ENCODE measurements around the gene CGB1.
"Not testable (repeated sequence)": the region's sequence is repeated elsewhere in the genome, so short reads cannot be mapped to it uniquely, and the experiment has no call there.

CGB1 gene

DNA sequence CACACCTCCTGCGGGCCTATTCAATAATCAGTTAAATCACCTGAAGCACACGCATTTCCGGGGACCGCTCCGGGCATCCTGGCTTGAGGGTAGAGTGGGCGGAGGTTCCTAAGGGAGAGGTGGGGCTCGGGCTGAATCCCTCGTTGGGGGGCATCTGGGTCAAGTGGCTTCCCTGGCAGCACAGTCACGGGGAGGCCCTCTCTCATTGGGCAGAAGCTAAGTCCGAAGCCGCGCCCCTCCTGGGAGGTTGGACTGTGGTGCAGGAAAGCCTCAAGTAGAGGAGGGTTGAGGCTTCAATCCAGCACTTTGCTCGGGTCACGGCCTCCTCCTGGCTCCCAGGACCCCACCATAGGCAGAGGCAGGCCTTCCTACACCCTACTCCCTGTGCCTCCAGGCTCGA, 6.9 kb upstream of the CGB1 start, which contains the start of gene CGB5:
Gene CGB5 (plus strand): TSS at position 301 of the 400 bp plus-strand sequence. CDS start 362 bp downstream, outside the sequence.
- H3K9me3 ChIP-seq (ENCODE audit: control insufficient read depth, insufficient read depth, low read length); H3K27ac ChIP-seq (ENCODE audit: low read depth, low read length); H3K79me2 ChIP-seq (ENCODE audit: control insufficient read depth, low read length); H3K4me2 ChIP-seq (ENCODE audit: low read length); H3K4me3 ChIP-seq (ENCODE audit: low read length); H4K20me1 ChIP-seq (ENCODE audit: control insufficient read depth, insufficient read depth, low read depth, low read length); H3K9me2 ChIP-seq (replicated peaks; ENCODE audit: control insufficient read depth, low read length); H3K27me3 ChIP-seq (ENCODE audit: control insufficient read depth, low read length); H3F3A ChIP-seq (ENCODE audit: control insufficient read depth, insufficient read depth); H3K4me1 ChIP-seq (ENCODE audit: control insufficient read depth, low read length); H3K36me3 ChIP-seq (ENCODE audit: control insufficient read depth, low read length): not testable (repeated sequence)

GRCh38 chr19:49042666-49043065, 6.0 kb upstream of the CGB1 start:
- not testable (repeated sequence) for H3K4me2 ChIP-seq (ENCODE audit: low read length); H3K9me3 ChIP-seq (ENCODE audit: control insufficient read depth, insufficient read depth, low read length); H3K27ac ChIP-seq (ENCODE audit: low read depth, low read length); H3F3A ChIP-seq (ENCODE audit: control insufficient read depth, insufficient read depth); H3K9me2 ChIP-seq (replicated peaks; ENCODE audit: control insufficient read depth, low read length); H3K4me3 ChIP-seq (ENCODE audit: low read length); H3K4me1 ChIP-seq (ENCODE audit: control insufficient read depth, low read length); H3K79me2 ChIP-seq (ENCODE audit: control insufficient read depth, low read length); H3K36me3 ChIP-seq (ENCODE audit: control insufficient read depth, low read length); H3K27me3 ChIP-seq (ENCODE audit: control insufficient read depth, low read length); H4K20me1 ChIP-seq (ENCODE audit: control insufficient read depth, insufficient read depth, low read depth, low read length)

- TF ChIP-seq CTCF (IDR thresholded peaks at IDR 0.05; ENCODE audit: low read depth, low read length, poor library complexity, severe bottlenecking) (no peak), EZH2phosphoT487 (IDR thresholded peaks at IDR 0.05; ENCODE audit: borderline replicate concordance, low read length) (no peak)
- no peak overlapping the region for H3K4me3 ChIP-seq (ENCODE audit: low read length)
- H3K4me2 ChIP-seq (ENCODE audit: low read length): no peak overlapping the region
- no peaks in the 10 kb centered on the region for H3K27me3 ChIP-seq (ENCODE audit: control insufficient read depth, low read length)
- no peaks in the 10 kb centered on the region for H3K79me2 ChIP-seq (ENCODE audit: control insufficient read depth, low read length)
- no peaks in the 10 kb centered on the region for H4K20me1 ChIP-seq (ENCODE audit: control insufficient read depth, insufficient read depth, low read depth, low read length)
- H3F3A ChIP-seq (ENCODE audit: control insufficient read depth, insufficient read depth): no peaks in the 10 kb centered on the region
- no peaks in the 10 kb centered on the region for H3K36me3 ChIP-seq (ENCODE audit: control insufficient read depth, low read length)
- H3K27ac ChIP-seq (ENCODE audit: low read depth, low read length): no peak overlapping the region
- H3K9me3 ChIP-seq (ENCODE audit: control insufficient read depth, insufficient read depth, low read length): no peaks in the 10 kb centered on the region
- H3K9me2 ChIP-seq (replicated peaks; ENCODE audit: control insufficient read depth, low read length): no peaks in the 10 kb centered on the region
- no peaks in the 10 kb centered on the region for H3K4me1 ChIP-seq (ENCODE audit: control insufficient read depth, low read length)
Measured at GRCh38 chr19:49042177-49042576, 5.5 kb upstream of the CGB1 start.

- H3K79me2 ChIP-seq (ENCODE audit: control insufficient read depth, low read length); H3K27me3 ChIP-seq (ENCODE audit: control insufficient read depth, low read length); H3K36me3 ChIP-seq (ENCODE audit: control insufficient read depth, low read length); H4K20me1 ChIP-seq (ENCODE audit: control insufficient read depth, insufficient read depth, low read depth, low read length); H3K4me3 ChIP-seq (ENCODE audit: low read length); H3K27ac ChIP-seq (ENCODE audit: low read depth, low read length); H3K9me3 ChIP-seq (ENCODE audit: control insufficient read depth, insufficient read depth, low read length); H3K4me1 ChIP-seq (ENCODE audit: control insufficient read depth, low read length); H3K9me2 ChIP-seq (replicated peaks; ENCODE audit: control insufficient read depth, low read length); H3F3A ChIP-seq (ENCODE audit: control insufficient read depth, insufficient read depth); H3K4me2 ChIP-seq (ENCODE audit: low read length): not testable (repeated sequence)
Measured at GRCh38 chr19:49039736-49040135, 3.0 kb upstream of the CGB1 start.

- not testable (repeated sequence) for H3K36me3 ChIP-seq (ENCODE audit: control insufficient read depth, low read length); H3K9me3 ChIP-seq (ENCODE audit: control insufficient read depth, insufficient read depth, low read length); H3K27ac ChIP-seq (ENCODE audit: low read depth, low read length); H3K27me3 ChIP-seq (ENCODE audit: control insufficient read depth, low read length); H3K4me2 ChIP-seq (ENCODE audit: low read length); H3F3A ChIP-seq (ENCODE audit: control insufficient read depth, insufficient read depth); H4K20me1 ChIP-seq (ENCODE audit: control insufficient read depth, insufficient read depth, low read depth, low read length); H3K4me1 ChIP-seq (ENCODE audit: control insufficient read depth, low read length); H3K79me2 ChIP-seq (ENCODE audit: control insufficient read depth, low read length); H3K4me3 ChIP-seq (ENCODE audit: low read length); H3K9me2 ChIP-seq (replicated peaks; ENCODE audit: control insufficient read depth, low read length)
Measured at GRCh38 chr19:49038557-49039276, 2.0 kb upstream of the CGB1 start.

DNA sequence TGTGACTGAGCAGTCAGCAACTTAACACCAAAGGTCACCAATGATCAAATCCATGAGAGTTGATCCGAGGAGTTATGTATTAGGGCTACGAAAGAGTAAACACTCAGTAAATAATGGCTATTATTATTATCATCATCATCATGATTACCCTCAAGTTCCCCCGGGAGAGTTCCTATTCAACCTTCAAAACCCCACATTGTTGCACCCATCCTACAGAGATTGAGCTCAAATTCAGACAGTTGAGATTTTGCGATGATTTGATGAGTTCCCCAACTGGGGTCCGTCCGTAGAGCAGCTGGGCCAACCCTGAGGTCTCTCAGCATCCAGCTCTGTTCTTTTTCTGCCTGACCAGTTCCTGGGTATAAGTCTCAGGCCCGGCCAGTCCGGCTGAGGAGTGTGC, 1.4 kb upstream of the CGB1 start:
- not testable (repeated sequence) for H3K4me2 ChIP-seq (ENCODE audit: low read length); H3K9me3 ChIP-seq (ENCODE audit: control insufficient read depth, insufficient read depth, low read length); H3K36me3 ChIP-seq (ENCODE audit: control insufficient read depth, low read length); H3F3A ChIP-seq (ENCODE audit: control insufficient read depth, insufficient read depth); H4K20me1 ChIP-seq (ENCODE audit: control insufficient read depth, insufficient read depth, low read depth, low read length); H3K4me3 ChIP-seq (ENCODE audit: low read length); H3K27ac ChIP-seq (ENCODE audit: low read depth, low read length); H3K4me1 ChIP-seq (ENCODE audit: control insufficient read depth, low read length); H3K79me2 ChIP-seq (ENCODE audit: control insufficient read depth, low read length); H3K9me2 ChIP-seq (replicated peaks; ENCODE audit: control insufficient read depth, low read length); H3K27me3 ChIP-seq (ENCODE audit: control insufficient read depth, low read length)

Data from DOHH2 (cell line).